CD4-positive, alpha-beta T cell treated with Interleukin-2 at 100 ng/mL for 4 hours (primary cell): ENCODE measurements around the gene TCIRG1.

ENCODE experiments used
- DNase-seq: peaks from one replicate; pipeline ENCODE4 v3.0.0-alpha.2; 2020; ENCODE audit warnings: low spot score

The TCIRG1 gene

GRCh38 chr11:68036717-68037239, 2.0 kb upstream of the TCIRG1 start:
- peak; percentile 35 for DNase-seq

DNA sequence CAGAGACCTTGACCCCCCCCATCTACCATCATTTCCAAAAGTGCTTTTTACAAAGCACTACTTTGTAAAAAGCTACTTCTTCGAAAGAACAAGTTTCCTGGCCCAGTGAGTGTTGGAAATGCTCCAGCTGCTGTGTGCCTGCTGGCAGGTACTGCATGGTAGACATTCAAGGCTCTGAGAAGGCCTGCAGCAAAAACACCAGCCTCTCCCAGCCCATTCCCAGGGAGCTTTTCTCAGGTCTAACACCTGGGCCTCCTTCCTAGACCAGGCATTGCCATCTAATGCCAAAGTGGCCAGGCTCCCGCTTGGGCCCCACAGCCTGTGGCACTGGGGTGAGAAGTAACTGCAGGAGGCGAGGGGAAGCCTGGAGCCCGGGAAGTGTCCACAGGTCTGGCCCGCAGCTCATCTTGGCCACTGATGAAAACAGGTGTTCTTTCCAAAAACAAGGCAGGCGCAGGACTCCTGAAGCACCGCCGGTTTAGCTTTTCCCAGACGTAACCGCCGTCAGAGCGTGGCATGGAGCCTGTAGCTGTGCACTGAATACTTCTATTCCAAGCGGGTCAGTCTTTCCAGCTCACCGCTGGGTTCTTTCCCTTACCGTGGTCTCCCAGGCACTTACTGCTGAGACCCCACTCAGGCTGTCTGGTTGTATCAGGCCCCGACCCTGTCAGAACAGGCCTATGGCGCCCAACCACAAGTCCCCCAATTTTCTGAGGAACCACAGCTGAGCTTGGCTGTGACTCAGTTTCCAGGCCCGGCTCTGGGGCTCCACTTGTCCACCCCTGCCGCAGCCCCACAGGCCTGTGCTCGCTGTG, 1.2 kb upstream of the TCIRG1 start:
- DNase-seq: no peak

- no peak for DNase-seq
Measured at GRCh38 chr11:68038226-68038717, 553 bp upstream of the TCIRG1 start.

DNA sequence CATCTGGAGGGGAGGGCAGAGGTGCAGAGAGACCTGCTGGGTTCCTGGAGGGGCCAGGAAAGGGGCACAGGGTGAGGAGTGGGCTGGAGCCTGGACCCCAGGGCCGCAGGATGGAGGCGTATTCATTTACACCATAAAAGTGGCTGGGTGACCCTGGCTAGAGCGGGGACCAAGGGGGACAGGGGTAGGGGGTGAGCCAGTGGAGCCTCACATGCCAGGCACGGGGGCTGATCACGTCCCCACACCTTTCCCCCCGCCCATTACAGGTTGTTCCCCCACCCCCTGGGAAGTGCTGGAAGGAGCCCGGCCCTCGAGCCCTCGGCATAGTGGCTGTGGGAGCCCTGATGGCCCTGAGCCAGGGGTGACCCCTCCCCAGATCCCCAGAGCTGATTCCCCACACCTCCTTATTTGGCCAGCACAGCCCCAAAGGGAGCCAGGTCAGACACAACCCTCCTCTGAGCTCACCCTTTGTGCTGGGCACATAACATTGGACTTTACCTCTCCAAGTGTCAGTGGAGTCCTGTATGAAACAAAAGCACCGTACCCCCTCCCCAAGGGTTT, 781 bp downstream of the TCIRG1 start:
- no peak for DNase-seq

- DNase-seq: peak; percentile 43
Measured at GRCh38 chr11:68040101-68040956, 1.5 kb downstream of the TCIRG1 start.

GRCh38 chr11:68040957-68041591, 2.2 kb downstream of the TCIRG1 start:
- no peak for DNase-seq

DNA sequence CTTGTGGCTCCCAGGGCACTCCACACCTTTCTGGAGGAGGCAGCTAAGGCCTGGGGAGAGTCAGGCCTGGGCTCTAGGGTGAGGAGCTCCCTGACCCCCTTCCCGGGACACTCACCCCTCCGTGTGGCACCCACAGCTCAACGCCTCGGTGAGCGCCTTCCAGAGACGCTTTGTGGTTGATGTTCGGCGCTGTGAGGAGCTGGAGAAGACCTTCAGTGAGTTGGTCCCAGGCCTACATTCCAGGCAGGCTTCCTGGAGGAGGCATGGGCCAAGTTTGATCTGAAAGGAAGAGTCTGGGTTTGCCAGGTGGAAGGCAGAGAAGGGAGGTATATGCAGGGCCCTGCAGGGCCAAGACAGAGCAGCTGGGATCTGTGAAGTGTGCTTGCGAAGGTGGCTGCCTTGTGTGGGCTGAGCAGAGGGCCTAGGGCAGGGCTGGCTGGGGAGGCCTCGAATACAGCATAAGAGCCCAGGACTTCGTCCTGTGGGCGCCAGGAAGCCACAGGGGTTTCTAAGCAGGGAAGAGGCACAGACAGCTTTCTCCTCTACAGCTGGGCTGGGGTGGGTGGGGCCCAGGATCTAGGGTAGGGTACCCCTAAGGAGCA, 2.9 kb downstream of the TCIRG1 start:
- no peak for DNase-seq

DNA sequence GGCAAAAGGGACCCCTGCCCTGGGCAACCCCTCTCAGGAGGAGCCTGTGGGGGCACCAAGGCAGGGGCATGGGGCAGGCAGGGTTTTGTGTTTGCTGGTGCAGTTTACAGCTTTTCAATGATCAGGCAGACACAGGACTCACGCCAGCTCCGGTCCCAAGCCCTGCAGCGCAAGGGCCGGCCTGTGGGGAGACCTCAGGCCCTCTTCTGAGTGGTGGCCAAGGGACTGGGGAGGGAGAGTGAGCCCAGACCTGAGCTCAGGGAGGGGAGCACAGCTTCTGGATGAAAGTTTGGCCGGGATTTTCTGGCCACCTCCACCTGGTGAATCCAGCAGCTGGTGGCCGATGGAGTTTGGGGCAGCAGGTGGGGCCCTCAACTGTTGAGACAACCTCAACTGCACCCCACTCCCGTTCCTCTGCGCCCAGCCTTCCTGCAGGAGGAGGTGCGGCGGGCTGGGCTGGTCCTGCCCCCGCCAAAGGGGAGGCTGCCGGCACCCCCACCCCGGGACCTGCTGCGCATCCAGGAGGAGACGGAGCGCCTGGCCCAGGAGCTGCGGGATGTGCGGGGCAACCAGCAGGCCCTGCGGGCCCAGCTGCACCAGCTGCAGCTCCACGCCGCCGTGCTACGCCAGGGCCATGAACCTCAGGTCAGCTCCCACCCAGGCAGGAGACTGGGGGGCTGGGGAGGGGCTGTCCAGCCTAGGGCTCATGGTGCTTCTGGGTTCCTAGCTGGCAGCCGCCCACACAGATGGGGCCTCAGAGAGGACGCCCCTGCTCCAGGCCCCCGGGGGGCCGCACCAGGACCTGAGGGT, 3.6 kb downstream of the TCIRG1 start:
- no peak for DNase-seq

DNA sequence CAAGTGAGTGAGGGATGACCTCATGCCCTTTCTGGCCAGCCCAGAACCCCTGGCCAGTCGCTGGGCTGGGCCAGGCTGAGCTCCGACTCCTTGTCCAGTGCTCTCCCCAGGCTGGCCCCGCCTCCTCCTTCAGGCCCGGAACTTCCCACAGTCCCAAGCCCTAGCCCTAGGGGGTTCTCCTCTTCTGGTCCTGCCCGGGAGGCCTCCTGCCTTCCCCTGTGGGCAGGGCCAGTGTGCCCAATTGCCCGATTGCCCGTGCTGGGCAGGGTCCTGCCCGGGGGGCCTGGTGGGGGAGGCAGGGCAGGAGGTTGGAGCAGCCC, 4.2 kb downstream of the TCIRG1 start:
- DNase-seq: no peak

DNA sequence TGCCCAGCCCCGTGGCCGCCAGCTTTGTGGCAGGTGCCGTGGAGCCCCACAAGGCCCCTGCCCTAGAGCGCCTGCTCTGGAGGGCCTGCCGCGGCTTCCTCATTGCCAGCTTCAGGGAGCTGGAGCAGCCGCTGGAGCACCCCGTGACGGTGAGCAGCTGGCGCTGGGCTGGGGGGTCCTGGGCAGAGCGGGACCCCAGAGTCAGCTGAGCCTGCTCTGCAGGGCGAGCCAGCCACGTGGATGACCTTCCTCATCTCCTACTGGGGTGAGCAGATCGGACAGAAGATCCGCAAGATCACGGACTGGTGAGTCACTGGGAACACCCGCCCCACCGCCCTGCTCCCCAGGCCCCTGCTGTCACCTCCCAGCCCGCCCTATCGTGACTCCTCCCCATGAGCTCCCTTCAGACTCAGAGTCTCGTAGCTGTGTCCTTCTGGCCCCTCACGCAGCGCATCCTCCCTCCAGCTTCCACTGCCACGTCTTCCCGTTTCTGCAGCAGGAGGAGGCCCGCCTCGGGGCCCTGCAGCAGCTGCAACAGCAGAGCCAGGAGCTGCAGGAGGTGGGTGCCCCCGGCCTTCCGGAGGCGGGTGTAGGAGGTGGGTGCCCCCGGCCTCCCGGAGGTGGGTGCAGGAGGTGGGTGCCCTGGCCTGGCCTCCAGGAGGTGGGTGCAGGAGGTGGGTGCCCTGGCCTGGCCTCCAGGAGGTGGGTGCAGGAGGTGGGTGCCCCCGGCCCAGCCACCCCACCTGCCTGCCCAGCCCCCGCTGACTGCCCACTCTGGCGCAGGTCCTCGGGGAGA, 4.7 kb downstream of the TCIRG1 start:
- DNase-seq: no peak

DNA sequence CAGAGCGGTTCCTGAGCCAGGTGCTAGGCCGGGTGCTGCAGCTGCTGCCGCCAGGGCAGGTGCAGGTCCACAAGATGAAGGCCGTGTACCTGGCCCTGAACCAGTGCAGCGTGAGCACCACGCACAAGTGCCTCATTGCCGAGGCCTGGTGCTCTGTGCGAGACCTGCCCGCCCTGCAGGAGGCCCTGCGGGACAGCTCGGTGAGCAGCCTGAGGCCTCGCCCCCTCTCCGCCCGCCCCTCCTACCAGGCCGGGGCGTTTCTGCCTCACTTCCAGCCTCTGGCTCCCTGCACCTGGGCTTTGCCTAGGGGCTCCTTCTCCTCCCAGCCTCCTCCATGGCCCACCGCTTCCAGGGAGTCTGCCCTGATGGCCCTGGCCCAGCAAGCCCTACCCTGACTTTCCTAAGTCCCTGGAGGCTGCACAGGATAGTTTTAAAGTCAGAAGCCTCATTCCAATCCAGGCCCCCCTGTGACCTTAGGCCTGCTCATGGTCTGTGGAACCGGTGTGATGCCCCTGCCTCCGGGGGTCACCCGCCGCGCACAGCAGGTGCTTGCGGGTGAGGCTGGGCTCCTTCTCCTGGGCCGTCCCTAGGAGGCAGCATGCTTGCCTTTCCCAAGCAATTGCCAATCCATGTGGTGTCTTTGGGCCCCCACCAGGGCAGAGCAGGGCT, 5.5 kb downstream of the TCIRG1 start:
- no peak for DNase-seq

DNA sequence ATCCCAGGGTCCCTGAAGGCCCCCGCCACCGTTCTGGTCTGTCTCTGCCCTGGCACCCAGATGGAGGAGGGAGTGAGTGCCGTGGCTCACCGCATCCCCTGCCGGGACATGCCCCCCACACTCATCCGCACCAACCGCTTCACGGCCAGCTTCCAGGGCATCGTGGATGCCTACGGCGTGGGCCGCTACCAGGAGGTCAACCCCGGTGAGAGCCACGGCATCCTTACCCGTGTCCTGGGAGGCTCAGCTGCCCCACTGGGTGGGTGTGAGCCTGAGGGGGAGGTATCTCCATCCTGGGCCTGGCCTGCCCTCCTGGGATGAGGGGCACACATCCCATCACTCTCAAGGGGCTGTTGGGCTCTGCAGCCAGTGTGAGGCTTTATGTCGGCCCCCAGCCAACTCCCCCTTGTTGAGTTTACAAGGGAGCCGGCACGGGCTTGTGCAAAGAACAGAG, 6.1 kb downstream of the TCIRG1 start:
- no peak for DNase-seq

GRCh38 chr11:68047437-68048290, 8.8 kb downstream of the TCIRG1 start:
- DNase-seq: no peak

DNA sequence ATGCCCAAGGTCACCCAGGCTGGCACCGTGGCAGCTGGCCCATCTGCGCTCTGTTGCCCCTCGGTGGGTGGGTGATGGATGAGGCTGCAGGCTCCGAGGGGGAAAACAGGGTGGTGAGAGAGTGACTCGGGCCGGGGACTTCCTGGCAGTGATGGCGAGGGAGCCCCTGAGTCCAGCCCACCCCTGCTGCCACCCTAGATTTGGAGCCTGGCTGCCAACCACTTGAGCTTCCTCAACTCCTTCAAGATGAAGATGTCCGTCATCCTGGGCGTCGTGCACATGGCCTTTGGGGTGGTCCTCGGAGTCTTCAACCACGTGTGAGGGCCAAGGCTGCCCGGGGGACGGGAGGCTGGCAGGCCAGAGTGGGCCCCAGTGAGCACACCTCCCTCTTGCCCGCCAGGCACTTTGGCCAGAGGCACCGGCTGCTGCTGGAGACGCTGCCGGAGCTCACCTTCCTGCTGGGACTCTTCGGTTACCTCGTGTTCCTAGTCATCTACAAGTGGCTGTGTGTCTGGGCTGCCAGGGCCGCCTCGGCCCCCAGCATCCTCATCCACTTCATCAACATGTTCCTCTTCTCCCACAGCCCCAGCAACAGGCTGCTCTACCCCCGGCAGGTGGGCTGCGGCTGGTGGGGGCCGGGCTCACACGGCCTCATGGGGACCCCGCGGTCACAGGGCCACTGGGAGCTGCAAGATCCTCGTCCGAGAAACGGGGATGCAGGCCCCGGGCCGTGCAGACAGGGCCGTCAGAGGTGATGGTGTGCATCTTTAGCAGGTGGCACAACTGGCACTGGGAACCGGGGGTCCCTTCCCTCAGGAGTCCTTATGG, 10.1 kb downstream of the TCIRG1 start:
- DNase-seq: no peak

DNA sequence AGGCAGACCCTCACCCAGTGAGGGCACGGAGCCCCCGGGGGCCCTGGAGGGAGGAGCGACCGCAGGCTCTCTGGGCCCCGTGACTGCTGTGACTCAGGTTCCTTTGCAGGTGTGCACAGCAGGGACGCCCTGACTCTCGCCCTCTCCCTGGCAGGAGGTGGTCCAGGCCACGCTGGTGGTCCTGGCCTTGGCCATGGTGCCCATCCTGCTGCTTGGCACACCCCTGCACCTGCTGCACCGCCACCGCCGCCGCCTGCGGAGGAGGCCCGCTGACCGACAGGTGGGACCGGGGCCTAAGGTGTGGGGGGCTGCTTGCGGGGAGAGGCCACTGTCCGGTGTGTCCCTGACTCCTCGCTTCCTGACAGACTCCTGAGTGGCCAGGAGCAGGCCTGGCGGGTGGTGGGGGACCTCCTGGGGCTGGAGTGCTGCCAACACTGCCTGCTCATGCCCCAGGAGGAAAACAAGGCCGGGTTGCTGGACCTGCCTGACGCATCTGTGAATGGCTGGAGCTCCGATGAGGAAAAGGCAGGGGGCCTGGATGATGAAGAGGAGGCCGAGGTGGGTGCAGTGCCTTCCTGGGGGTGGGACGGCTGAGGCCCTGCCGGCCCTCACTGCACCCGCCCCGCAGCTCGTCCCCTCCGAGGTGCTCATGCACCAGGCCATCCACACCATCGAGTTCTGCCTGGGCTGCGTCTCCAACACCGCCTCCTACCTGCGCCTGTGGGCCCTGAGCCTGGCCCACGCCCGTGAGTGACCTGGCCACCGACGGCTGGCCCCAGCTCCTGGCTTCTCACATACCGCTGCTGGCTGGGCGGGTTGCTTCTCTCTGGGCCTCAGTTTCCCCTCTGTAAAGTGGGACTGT, 10.9 kb downstream of the TCIRG1 start:
- no peak for DNase-seq

DNA sequence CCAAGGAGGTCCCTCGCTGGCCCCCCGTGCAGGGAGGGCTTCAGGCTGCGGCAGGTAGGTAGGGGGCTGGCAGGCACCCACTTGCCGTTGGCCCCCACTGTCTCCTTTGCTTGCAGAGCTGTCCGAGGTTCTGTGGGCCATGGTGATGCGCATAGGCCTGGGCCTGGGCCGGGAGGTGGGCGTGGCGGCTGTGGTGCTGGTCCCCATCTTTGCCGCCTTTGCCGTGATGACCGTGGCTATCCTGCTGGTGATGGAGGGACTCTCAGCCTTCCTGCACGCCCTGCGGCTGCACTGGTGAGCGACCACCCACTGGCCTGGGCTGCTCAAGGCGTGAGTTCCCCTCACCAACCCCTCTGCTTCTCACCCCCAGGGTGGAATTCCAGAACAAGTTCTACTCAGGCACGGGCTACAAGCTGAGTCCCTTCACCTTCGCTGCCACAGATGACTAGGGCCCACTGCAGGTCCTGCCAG, 11.6 kb downstream of the TCIRG1 start:
- DNase-seq: no peak
